ENCODE measurements around the gene SLC5A8.
"Not testable (repeated sequence)": the region's sequence is repeated elsewhere in the genome, so short reads cannot be mapped to it uniquely, and the experiment has no call there.

Gene SLC5A8

DNA sequence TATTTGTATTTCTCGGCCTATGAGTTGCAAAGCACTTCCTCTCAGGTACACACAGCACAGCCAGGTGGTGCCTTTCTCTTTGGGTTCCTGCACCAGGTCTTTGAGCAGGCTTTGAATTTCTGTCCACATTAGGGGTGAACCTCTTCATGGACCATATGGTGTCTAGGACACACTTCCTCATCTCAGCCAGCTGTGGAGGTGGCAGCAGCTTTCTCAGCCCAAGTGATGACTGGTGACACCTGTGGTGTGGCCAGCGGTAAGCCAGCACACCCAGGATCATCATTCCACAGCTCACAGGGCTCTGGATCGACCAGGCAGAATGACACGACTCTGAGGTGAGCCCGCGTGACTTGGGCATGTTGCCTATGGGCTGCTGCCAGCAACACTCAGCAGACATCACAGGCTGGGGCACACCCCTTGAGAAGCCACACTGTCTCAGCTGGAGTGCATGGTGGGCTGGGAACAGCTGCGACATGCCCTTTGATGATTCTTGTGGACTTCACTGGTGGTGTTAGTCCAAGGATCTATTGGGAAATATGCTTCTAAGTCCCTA lies 36.8 kb downstream of the SLC5A8 start:
- TF ChIP-seq MYC (IDR thresholded peaks at IDR 0.05; ENCODE audit: low read depth, low read length) (no peak), POLR2A (IDR thresholded peaks at IDR 0.05; ENCODE audit: extremely low read depth, insufficient read length) (no peak), CTCF (IDR thresholded peaks at IDR 0.05; ENCODE audit: low read depth, low read length) (no peak)
- TF ChIP-seq, protein P1, sequence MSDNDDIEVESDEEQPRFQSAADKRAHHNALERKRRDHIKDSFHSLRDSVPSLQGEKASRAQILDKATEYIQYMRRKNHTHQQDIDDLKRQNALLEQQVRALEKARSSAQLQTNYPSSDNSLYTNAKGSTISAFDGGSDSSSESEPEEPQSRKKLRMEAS (IDR thresholded peaks at IDR 0.05; ENCODE audit: low read depth, low read length), result no peak
- no peak overlapping the region for H3K4me3 ChIP-seq (ENCODE audit: low read depth, low read length)
- no peak for DNase-seq (ENCODE audit: low read depth)

GRCh38 chr12:101172316-101172715 lies 37.7 kb downstream of the SLC5A8 start:
- TF ChIP-seq POLR2A (IDR thresholded peaks at IDR 0.05; ENCODE audit: extremely low read depth, insufficient read length) (no peak), MYC (IDR thresholded peaks at IDR 0.05; ENCODE audit: low read depth, low read length) (no peak), CTCF (IDR thresholded peaks at IDR 0.05; ENCODE audit: low read depth, low read length) (peak; percentile 59)
- TF ChIP-seq, protein P1 (IDR thresholded peaks at IDR 0.05; ENCODE audit: low read depth, low read length), result no peak
- no peak overlapping the region for H3K4me3 ChIP-seq (ENCODE audit: low read depth, low read length)
- DNase-seq (ENCODE audit: low read depth), result peak; percentile 63

DNA sequence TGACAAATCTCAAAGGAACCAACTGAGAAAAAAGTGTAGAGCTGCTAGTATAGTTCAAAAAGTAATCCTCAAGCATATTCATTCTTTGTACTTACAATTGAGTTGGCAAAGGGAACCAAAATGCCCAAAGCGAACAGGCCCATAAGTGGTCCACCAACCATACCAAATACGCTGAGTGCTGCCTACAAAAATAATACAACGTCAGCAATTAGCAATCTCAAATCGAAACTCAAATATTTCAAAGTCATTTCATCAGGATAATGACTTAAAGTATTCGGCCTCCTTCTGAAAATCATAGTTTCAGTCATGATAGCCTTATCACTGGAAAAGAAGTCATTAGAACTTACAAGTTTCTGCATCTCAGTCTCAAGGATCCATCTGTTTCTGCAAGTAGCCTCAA lies 42.0 kb downstream of the SLC5A8 start:
- no peak for DNase-seq (ENCODE audit: low read depth)
- TF ChIP-seq CTCF (IDR thresholded peaks at IDR 0.05; ENCODE audit: low read depth, low read length) (no peak), POLR2A (IDR thresholded peaks at IDR 0.05; ENCODE audit: extremely low read depth, insufficient read length) (no peak), MYC (IDR thresholded peaks at IDR 0.05; ENCODE audit: low read depth, low read length) (no peak)
- TF ChIP-seq, protein P1 (IDR thresholded peaks at IDR 0.05; ENCODE audit: low read depth, low read length), result no peak
- H3K4me3 ChIP-seq (ENCODE audit: low read depth, low read length), result no peak overlapping the region

DNA sequence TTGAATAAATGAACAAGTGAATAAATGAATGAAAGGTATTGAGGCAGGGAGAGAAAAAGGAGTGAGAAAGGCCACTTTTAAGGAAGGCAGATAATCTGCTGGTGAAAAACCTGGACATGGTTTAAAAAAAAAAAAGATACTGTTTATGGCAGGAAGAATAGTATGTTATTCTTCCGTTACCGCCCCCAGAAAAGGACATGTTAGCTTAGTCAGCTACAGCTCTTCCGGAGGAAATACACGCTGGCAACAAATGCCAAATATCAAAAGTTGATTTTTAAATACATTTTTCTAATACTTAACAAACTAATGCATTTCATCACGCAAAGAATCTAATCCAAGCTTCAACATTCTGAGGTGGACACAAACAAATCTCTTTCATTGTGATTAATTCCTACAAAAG lies 43.2 kb downstream of the SLC5A8 start:
- DNase-seq (ENCODE audit: low read depth), result no peak
- TF ChIP-seq, protein P1 (IDR thresholded peaks at IDR 0.05; ENCODE audit: low read depth, low read length), result no peak
- TF ChIP-seq POLR2A (IDR thresholded peaks at IDR 0.05; ENCODE audit: extremely low read depth, insufficient read length) (no peak), CTCF (IDR thresholded peaks at IDR 0.05; ENCODE audit: low read depth, low read length) (no peak), MYC (IDR thresholded peaks at IDR 0.05; ENCODE audit: low read depth, low read length) (no peak)
- H3K4me3 ChIP-seq (ENCODE audit: low read depth, low read length), result no peak overlapping the region

DNA sequence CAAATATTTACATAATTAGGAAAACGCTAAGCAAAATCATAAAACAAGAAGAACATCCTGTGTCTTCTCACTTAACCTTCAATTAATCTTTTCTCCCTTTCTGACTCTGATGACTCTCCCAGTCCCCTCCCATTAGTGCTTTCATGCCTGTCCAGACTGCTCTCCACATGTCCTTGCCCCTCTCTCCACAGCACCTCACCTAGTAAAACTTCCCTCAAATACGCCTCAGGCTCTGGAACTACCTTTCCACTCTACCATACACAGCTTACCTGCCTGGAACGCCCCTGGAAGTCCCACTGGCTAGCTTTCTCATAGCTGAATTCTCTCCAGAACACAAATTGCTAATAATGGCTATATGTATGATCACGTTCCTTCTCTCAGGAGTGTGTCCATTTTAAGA lies 44.7 kb downstream of the SLC5A8 start:
- TF ChIP-seq, protein P1 (IDR thresholded peaks at IDR 0.05; ENCODE audit: low read depth, low read length), result no peak
- TF ChIP-seq CTCF (IDR thresholded peaks at IDR 0.05; ENCODE audit: low read depth, low read length) (no peak), POLR2A (IDR thresholded peaks at IDR 0.05; ENCODE audit: extremely low read depth, insufficient read length) (no peak), MYC (IDR thresholded peaks at IDR 0.05; ENCODE audit: low read depth, low read length) (no peak)
- DNase-seq (ENCODE audit: low read depth), result no peak

DNA sequence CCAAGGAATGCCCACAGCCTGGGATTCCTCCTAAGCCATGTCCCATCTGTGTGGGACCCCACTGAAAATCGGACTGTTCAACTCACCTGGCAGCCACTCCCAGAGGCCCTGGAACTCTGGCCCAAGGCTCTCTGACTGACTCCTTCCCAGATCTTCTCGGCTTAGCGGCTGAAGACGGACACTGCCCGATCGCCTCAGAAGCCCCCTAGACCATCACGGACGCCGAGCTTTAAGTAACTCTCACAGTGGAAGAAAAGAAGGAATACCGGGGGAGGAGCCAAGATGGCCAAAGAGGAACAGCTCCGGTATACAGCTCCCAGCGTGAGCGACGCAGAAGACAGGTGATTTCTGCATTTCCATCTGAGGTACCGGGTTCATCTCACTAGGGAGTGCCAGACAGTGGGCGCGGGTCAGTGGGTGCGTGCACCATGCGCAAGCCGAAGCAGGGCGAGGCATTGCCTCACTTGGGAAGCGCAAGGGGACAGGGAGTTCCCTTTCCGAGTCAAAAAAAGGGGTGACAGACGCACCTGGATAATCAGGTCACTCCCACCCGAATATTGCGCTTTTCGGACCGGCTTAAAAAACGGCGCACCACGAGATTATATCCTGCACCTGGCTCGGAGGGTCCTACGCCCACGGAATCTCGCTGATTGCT lies 64.1 kb downstream of the SLC5A8 start:
- DNase-seq (ENCODE audit: low read depth); H3K4me3 ChIP-seq (ENCODE audit: low read depth, low read length): not testable (repeated sequence)

More for the DNA sequence above, 44.7 kb downstream of the SLC5A8 start:
- no peak overlapping the region for H3K4me3 ChIP-seq (ENCODE audit: low read depth, low read length)
